HG02571 (cell line): ENCODE results near the gene PPM1F.

Source experiments
- ATAC-seq: cut with Tn5 transposase; IDR thresholded peaks from one replicate; pipeline ENCODE4 v1.9.1; 2021; ENCODE audit warnings: mild to moderate bottlenecking, moderate library complexity; ENCODE audit not compliant: unreplicated experiment

PPM1F gene

DNA sequence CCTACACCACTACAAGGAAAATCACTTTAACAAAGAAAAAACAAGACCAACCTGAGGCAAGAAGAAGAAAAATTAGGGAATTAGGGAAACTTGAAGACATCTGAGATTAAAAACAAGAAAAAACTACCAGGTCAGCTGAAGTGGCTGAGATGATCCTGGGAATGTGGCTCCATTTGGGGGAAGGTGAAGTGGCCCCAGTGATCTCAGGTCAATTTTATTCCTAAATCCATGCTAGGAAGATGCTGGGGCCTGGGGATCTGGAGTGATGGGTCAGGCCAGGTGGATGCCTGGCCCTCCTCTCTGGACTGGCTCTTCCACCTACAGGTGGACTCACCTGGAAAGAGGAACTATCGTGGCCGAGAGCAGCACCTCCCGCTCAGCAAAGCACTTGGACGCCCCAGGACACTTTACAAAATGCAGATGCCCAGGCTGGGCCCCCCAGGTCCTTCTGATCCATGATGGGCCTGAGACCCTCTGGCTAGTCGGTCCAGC, 23.3 kb upstream of the PPM1F start:
- ATAC-seq, result no peak

DNA sequence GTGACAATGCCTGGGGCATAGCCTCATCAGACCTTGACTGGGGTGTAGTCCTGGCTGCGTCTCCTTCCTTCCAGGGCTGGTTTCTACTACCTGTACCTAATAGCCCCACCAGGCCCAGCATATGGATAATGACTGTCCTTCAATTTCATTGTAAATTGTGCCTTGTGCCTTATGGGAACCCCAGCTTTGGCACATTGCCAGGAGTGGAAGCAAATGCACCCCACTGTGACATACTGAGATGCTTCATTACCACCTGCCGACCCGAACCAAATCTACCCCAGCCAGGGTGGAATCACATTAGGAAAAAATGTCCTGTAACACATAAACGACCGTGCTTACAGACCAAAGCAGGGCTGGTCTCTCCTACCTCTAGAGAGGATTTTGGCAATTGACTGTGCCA, 22.6 kb upstream of the PPM1F start:
- ATAC-seq, result no peak

DNA sequence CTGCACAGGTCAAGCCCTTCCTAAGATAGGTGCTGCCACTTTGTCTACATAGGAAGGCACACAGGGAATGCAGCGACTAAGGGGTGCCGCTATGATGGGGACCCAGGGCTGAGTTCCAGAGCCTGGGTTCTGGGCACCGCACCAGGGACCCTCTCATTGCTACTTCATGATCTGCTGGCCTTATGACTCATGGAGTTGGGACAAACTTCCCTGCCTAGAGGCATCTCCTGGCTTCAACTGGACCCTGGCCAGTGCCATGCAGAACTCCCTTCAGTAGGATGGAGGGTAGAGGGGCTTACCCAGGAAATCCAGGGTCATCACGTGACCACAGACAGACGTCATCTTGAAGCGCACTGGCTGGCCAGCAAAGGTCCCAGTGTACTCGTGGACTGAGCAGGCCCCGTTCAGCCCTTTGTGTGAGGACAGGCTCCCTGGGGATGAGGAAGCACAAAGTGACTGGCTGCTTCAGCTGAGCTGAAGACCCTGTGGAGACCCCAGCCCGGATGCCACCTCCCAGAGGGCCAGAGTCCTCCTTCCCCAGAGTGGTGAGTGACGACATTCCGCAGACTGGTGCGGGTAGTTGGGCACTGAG, 21.5 kb upstream of the PPM1F start:
- no peak for ATAC-seq

GRCh38 chr22:21972806-21973205, 20.2 kb upstream of the PPM1F start:
- no peak for ATAC-seq

GRCh38 chr22:21972293-21972779, 19.7 kb upstream of the PPM1F start:
- no peak for ATAC-seq

DNA sequence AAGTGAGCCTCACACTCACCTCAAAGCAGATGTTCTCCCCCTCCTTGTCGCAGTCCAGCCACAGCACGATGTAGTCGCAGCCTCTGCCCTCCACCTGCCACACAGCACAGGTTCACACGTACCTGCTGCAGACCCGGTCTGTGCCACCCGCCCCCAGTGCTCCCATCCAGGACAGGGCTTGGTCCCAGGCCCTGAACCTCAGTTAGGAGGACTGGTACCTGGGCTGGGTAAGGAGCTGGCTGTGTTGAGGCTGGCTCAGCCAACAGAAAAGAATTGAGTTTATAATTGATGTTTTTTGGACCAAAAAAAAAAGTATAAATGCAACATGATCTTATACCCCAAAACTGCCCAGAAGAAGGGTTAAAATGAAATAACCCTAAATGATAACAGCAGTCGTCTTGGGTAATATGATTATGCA, 19.2 kb upstream of the PPM1F start:
- ATAC-seq, result no peak

- ATAC-seq, result no peak
Measured at GRCh38 chr22:21970800-21971617, 18.4 kb upstream of the PPM1F start.

- no peak for ATAC-seq
Measured at GRCh38 chr22:21970037-21970799, 17.6 kb upstream of the PPM1F start.

DNA sequence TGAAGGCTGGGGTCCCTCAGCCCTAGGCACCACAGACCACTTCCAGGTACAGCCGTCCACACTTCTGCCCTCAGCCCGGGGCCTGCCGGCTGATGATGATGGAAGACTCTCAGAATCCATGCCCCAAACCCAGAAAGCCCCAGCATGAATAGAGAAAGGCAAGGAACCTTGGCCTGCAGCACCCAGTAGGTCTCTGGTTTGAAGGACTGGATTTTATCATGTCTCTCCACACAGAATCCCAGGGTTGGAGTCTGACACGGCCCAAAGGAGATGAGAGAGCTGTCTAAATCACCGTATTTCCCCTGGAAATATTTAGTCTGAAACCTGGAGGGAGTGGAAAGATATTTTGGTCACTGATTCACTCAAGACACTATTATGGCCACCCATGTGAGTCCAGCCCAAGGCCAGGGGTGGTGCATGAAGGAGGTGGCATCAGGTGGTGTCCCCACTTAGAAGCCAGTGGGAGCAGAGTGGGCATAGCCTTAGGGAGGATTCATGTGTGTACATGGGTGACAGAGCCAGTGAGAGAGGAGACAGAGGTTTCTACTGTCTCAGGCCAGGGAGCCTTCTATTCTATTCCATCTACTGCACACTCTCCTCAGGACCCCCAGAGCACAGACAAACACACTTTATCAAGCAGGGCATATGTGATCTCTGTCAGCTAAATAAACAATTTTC, 15.9 kb upstream of the PPM1F start:
- no peak for ATAC-seq

DNA sequence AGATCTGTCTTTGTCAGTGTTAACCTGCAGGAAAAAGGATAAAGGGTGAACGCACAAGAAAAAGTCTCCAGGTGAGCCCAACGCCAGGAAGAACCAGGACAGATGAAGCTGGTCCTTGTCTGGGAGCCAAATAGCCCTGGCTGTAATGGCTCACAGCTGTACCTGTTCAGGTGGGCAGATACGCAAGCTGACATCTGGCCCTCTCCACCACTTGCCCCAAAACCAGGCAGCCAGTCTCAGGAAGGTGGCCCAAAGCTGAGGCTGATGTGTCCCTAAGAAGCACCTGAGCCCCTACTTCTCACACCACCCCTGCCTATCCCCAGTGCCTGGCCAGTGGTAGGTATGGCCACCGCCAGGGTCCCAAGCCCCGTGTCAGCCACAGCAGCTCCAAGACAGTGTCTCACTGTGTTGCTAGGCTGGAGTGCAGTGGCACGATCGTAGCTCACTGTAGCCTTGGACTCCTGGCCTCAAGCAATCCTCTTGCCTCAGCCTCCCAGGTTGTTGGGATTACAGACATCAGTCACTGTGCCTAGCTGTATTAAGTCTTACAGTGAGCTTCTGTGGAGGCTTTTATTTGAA, 15.1 kb upstream of the PPM1F start:
- no peak for ATAC-seq

GRCh38 chr22:21966643-21967516, 14.2 kb upstream of the PPM1F start:
- no peak for ATAC-seq

DNA sequence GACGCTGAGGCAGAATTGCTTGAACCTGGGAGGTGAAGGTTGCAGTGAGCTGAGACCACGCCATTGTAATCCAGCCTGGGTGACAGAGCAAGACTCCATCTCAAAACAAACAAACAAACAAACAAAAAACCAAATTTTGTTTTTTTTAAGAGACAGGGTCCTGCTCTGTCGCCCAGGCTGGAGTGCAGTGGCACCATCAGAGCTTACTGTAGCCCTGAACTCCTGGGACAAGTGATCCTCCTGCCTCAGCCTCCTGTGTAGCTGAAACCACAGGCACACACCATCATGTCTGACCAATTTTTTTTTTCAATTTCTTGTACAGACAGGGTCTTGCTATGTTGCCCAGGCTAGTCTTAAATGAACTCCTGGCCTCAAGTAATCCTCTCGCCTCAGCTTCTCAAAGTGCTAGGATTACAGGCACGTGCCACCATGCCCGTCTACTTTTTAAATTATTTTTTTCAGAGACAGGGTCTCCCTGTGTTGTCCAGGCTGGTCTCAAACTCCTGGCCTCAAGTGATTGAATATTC, 13.2 kb upstream of the PPM1F start:
- ATAC-seq, result no peak

DNA sequence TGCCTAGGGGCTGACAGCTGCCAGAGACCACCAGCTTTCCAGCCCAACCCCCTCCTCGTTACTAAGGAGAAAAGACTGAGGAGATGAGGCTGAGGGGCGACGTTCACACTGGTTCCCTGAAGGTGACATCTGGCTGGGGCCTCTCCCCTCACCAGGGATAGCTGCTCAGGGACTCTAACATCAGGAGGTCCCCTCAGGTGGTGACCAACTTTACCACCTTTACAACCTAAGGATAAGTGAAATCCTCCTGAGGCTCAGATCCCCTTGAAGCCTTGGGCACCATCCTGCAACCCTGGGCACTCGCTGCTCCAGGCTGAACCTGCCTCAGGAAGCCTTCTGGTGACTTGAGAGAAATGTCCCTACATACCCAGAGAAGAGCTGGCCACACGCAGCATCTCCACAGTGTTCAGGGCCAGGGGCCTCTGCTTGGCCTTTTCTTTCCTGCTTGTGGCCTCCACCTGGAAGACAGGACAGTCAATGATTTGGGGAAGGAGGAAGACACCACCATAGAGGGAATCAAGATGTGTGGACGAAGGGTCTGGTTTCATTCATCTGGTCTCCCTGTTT, 12.4 kb upstream of the PPM1F start:
- ATAC-seq, result no peak

- ATAC-seq, result no peak
Measured at GRCh38 chr22:21964234-21964633, 11.6 kb upstream of the PPM1F start.

DNA sequence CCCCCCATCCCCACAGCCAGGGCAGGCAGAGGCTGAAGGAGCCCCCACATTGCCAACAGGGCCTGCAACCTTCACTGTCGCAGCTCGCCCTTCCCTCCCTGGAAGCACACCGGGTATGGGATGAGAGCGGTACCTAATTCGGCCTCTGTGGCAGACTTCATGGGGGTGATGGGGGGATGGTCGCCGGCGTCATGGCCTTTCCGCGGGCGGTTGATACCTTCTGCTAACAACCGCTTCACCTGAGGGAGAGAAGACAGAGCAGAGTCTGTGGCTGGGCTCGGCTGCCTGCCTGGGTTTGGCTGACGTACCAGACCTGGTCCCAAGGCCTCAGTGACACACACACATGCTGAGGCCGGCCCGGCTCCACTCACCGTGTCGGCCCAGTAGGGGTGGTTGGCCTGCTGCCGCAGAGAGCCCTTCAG, 11.2 kb upstream of the PPM1F start:
- ATAC-seq, result no peak

GRCh38 chr22:21963286-21963685, 10.6 kb upstream of the PPM1F start:
- no peak for ATAC-seq

- ATAC-seq, result no peak
Measured at GRCh38 chr22:21962655-21962949, 10.0 kb upstream of the PPM1F start.

GRCh38 chr22:21961886-21962654, 9.4 kb upstream of the PPM1F start:
- no peak for ATAC-seq
